Fibroblast of skin of abdomen (primary cell): ENCODE data around the gene RAB31.

ENCODE experiments used
- DNase-seq: peaks from one replicate; pipeline ENCODE4 v3.0.0-alpha.2; 2013

RAB31 gene

DNA sequence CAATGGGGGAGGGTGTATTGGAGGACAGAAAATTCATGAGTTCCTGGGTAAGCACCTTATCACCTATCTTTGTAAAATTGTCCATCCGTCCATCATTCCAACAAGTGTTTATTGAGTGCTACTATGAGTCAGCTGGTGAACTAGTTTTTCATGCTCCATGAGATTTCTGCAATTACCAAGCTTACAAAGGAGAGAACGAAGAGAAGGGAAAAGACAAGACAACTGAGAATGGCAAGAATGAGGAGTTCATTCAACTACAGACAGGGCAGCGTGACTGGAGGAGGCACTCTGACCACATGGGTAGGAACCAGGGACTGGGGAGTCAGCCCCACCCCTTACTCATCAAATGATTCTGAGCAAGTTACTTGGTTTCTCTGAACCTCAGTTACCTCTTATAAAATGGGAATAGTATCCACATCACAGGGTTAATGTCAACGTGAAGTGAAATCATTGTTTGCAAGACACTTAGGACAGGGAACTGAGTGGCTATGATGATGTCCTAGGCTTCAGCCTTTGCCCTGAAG is 159.0 kb downstream of the RAB31 start:
- DNase-seq = no peak

DNA sequence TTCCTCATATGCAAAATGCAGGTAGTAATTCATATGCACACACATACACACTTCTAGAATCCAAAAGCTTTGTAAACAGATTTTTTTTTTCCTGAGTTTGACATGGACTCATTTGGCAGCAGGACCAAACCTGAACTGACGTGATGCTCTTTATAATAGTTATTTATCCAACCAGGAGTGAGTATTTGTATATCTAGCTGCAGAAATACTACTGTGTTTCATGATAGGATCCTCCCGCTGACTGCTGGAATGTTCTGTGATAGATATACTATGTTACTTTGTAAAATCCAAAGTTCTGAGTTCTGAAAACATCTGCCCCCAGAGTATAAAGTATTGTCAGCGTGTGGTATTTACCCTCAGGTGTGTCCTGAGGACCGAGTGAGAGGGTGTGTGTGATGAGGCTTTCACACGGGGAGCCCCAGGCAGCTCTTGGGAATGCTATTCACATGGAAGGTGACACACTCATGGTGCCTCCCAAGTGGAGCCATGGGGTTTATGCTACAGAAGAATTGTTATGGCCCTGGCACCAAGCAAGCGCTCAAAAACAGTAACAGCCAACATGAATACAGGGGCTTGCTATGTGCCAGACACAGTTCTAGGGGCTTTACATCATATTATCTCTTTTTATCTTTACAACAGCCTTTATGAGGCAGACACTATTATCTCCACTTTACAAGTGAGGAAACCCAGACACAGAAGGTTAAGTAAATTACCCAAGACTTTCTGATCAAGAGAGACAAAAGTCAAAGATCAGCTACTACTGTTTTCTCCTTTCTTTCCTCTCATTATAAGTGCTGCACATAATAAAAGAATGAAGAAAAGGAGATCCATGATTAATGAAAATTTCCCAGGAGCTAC is 161.0 kb downstream of the RAB31 start:
- DNase-seq = no peak

DNA sequence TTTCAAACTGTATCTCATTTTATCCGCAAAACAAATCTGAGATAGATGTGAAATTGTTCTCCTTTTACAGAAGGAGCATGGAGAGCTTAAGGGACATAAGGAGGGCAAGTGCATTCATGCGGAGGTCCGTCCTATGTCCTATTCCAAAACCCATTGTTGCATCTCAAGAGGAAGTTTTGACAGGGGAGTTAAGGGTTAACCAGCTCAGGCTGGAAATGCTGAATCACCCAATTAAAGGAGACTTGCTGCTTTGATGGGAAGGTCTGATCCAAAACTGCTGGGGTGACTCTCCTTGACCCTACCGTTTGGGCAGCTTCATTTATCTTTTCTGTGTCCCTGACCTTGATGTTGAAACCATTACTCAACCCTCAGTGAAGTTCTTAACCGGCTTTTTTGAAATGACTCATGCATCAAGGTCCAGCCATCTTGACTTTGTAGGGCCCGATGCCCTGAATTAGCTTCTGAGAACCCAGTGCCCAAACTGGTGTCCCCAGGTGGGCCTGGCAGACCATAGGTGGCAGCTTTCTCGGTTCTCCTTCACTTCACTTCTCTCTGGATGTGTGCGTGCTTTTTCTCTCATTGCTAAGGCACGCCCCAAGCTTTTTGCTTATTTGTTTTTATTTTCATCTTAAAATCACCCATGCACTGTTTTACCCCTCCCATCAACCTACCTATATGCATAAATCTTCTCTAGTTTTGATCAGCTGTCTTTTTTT is 161.8 kb downstream of the RAB31 start:
- peak; percentile 70 for DNase-seq

DNA sequence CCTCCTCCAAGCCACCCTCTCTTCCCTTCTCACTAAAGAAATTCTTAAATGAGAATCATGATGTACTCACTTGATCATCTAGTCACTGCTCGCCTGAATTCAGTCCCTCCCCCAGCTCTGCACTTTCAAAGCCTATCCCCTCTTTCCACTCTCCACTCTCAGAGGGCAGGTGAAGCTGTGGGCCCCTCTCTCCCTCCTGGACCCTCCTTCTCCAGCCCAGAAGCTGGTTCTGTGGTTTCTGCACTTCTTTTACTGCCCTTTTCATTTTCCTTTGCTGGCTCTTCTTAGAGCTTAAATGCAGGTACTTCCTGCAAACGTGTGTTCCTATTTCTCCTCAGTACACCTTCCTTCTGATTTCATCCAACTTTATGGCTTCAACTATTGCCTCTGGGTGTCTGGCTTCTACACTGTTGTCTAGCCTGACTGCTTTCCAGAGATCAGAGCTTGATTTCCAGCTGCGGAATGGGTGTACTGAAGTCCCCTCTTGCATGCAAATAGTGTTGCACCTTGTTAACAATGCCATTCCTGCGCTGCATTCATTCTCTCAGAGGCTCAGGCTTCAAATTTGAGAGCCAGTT is 162.4 kb downstream of the RAB31 start:
- no peak for DNase-seq

GRCh38 chr18:9871244-9871746 is 163.2 kb downstream of the RAB31 start:
- no peak for DNase-seq

GRCh38 chr18:9872823-9873222 is 164.7 kb downstream of the RAB31 start:
- DNase-seq = no peak

DNA sequence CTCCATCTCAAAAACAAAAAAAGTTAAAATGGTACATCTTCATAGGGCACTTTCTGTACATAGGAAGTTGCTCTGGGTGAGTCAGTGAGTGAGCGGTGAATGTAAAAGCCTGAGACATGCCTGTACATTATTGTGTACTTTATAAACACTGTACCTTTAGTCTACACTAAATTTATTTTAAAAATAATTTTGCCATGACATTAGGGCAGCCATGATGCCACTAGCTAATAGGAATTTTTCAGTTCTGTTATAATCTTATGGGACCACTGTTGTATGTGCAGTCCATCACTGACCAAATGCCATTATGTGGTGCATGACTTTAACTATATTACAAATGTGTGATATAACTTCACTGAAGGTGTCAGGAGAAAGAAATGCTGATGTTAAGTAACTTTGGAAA is 166.6 kb downstream of the RAB31 start:
- DNase-seq = peak; percentile 22

- no peak for DNase-seq
Measured at GRCh38 chr18:9876212-9876866, 168.2 kb downstream of the RAB31 start.

GRCh38 chr18:9876867-9877654 is 169.0 kb downstream of the RAB31 start:
- DNase-seq = peak; percentile 81

- DNase-seq = no peak
Measured at GRCh38 chr18:9877655-9878014, 169.5 kb downstream of the RAB31 start.

DNA sequence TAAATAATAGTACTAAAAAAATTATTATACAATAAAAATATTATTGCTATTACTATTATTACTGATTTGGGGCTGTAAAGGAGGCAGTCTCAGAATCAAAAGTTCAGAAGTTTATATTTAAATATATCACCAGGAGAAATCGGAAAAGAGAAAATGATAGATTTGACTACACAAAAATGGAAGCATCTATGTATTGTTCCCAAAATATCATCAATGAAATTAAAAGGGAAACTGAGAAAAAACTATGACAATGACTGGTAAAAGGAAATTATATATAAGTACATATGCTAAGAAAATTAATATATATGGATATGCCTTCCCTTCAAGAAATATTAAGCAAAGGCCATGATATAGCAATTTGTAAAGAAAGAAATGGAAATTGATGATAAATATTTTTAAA is 170.0 kb downstream of the RAB31 start:
- DNase-seq = no peak

DNA sequence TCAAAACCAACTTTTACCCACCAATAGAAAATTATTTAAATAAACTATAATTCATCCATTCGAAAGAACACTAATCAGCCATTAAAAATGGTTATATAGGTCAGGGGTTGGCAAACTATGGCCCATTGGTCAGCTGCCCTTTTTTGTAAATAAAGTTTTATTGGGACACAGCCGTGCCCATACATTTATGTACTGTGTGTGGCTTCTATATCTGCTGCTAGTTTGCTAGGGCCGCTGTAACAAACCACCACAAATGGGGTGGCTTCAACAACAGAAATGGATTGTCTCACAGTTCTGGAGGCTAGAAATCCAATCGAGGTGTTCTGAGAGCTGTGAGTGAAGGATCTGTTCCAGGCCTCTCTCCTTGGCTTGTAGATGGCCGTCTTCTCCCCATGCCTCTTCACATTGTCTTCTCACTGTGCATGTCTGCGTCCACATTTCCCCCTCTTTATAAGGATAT is 170.7 kb downstream of the RAB31 start:
- DNase-seq = no peak

DNA sequence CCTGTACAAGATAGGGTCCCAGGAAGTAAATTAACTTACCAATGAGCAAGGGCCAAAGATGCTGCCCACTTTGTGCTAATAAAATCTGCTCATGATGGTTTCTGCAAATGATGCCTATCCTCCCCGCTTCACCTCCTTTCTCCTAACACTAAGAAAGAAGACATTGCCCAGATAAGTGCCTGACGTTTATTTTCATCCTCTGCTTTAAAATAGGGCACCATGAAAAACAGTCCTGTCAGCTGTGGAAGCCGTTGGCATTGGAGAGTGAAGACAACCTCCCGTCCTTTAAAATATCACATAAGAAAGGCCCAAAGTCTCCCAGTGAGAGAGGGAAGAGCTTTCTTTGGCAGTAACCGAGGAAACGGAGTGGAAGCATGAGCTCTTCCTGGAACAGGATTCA is 176.0 kb downstream of the RAB31 start:
- no peak for DNase-seq

GRCh38 chr18:9884532-9885140 is 176.5 kb downstream of the RAB31 start:
- DNase-seq = no peak

DNA sequence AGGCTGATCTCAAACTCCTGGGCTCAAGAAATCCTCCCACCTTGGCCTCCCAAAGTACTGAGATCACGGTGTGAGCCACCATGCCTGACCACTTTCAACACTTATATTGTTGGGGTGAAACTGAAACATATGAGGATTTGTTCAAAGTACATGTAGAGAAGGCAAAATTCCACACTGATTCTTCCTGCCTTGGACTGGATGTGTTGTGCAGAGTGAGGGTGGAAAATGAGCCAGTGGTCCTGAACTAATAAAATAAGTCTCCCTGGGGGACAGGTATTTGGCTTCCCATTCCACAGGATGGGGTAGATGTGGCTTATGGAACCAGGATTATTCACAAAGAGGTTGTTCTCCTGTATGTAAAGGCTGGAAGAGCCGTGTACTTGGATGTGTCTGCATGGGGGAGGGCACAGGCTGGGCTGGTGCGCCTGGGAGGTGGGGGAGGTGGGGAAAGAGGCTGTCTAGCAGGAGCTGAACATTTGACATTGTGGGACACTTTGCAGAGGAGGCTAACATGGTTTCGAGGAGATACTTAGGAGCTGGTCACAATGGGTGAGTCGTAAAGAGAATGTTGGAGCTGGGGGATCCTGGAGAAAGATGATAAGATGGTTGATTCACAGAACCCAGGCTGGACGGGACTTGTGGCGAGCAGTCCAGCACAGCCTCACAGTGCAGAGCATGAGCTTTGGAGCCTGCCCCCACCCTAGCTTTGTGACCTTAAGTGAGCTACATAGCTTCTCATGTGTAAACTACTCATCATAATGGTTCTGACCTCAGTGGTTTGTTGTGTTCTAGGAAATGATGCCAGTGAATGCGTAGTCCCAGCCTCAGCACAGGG is 177.3 kb downstream of the RAB31 start, which contains the start of gene TXNDC2:
Gene TXNDC2, plus strand, starts transcription at position 804 of the 835 bp plus-strand sequence. CDS start 708 bp downstream, outside the sequence.
- DNase-seq = no peak

- DNase-seq = no peak
Measured at GRCh38 chr18:9886005-9886348, 177.9 kb downstream of the RAB31 start.

GRCh38 chr18:9887992-9888391 is 179.9 kb downstream of the RAB31 start:
- no peak for DNase-seq

- peak; percentile 54 for DNase-seq
Measured at GRCh38 chr18:9890196-9890595, 182.1 kb downstream of the RAB31 start.

DNA sequence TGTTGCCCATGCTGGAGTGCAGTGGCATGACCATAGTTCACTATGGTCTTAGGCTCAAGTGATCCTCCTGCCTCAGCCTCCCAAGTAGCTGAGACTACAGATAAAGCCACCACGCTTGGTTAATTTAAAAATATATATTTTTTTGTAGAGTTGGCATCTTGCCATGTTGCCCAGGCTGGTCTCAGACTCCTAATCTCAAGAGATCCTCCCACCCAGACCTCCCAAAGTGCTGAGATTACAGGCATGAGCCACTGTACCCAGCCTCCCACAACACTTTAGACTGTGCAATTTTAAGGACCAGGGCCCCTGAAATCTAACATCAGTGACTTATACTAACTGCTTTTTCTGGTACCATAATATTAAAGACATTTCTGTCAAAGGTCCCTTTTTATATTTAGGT is 182.9 kb downstream of the RAB31 start:
- no peak for DNase-seq

DNA sequence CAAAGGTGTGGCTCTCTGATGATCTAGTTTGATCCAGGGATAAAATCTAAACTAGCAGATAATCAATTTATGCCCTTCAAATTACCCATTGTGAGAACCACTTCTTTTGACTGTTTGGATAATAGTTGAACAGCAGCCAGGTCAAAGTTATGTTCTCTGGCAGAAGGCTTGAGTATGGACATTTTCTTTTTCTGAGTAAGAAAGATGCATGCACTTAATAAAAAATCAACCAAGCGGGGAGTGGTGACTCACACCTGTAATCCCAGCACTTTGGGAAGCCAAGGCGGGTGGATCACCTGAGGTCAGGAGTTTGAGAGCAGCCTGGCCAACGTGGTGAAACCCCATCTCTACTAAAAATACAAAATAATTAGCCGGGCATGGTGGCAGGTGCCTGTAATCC is 183.4 kb downstream of the RAB31 start:
- DNase-seq = peak; percentile 27
